ENCODE measurements around the gene MEMO1.

GRCh38 chr2:31978436-31978835, 32.4 kb downstream of the MEMO1 start:
- TF ChIP-seq POLR2A (IDR thresholded peaks at IDR 0.05) (no peak), CTCF (IDR thresholded peaks at IDR 0.05) (no peak), EP300 (IDR thresholded peaks at IDR 0.05) (no peak)
